HG03095 (cell line): ENCODE data around the gene OSM.
"Not testable (repeated sequence)": the region's sequence is repeated elsewhere in the genome, so short reads cannot be mapped to it uniquely, and the experiment has no call there.

ENCODE experiments used
- ATAC-seq: cut with Tn5 transposase; IDR thresholded peaks from one replicate; pipeline ENCODE4 v1.9.1; 2021; ENCODE audit warnings: moderate library complexity; ENCODE audit not compliant: unreplicated experiment

OSM gene

DNA sequence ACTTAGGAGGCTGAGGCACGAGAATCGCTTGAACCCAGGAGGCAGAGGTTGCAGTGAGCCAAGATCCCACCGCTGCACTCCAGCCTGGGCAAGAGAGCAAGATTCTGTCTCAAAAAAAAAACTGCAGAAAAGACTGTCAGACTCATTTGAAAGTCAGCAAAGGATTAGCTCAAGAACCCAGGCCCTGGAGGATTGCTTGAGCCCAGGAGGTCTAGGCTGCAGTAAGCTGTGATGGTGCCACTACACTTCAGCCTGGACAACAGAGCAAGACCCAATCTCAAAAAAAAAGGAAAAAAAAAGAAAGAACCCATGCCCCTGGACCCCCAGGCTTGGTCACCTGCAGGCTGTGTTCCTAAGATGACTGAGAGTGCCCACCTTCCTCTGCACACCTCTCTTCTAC lies 36.3 kb downstream of the OSM start:
- ATAC-seq: no peak

DNA sequence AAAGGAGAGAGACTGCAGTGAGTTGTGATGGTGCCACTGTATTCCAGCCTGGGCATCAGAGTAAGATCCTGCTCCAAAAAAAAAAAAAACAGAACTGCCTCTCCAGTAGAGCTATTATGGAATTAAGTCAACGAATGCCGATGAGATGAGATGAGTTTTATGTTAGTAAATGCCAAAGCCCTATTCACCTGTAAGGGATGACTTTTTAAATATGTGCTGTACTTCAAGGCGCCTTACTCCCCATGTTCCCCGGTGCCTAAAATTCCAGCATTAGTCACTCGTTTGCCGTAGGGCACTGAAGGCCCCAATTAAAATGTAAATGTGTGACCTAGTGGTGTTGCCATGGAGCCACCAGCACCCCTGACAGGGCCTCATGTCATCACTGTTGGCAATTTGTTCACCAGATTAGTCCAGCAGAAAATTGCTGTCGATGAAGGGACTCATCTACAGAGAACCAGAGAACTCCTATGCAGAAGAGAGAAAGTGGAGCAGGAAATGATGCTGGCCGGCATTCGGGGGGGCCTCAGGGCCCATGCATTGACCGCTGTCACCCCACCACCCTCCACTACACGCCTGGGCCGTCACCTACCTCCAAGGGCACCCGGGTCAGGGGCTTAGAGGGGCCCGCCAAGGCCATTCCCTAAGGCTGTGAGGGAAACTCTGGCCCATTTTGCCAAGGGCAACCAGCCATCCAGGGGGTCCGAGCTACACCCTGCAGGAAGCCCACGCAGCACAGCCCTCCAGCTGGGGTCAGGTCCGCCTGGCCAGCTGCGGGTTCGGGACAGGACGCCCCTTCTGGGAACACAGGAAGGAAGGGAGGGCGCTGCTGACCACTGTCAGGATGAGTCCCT lies 37.9 kb downstream of the OSM start:
- no peak for ATAC-seq

DNA sequence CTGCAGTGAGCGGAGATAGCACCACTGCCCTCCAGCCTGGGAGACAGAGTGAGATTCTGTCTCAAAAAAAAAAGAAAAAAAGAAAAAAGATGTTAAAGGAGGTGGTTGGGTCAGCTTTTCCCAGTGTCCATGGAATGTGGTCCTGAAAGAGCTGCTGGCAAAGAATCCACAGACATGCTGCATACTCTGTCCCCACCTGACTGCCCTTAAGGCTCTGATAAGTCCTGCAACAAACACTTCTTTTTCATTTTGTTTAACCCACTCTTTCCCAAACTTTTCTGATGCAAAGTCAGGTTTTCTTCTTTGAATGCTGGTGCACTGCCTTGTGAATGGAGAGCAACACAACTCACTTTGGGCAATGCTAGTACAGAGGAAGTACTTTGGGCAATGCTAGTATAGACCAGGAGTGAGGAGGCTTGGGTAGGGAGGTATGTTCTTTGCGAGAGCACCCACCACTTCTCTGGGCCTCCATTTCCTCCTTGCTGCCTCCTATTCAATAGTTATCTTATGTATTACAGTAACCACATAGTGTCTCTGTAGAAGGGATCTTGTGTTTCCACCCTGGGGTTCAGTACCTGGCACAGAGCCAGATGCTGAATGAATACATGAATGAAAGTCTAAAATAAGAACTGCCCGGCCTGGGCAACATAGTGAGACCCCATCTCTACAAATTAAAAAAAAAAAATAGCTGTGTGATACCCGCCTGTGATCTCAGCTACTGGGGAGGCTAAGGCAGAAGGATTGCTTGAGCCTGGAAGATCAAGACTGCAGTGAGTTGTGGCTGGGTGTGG lies 39.0 kb downstream of the OSM start:
- no peak for ATAC-seq

DNA sequence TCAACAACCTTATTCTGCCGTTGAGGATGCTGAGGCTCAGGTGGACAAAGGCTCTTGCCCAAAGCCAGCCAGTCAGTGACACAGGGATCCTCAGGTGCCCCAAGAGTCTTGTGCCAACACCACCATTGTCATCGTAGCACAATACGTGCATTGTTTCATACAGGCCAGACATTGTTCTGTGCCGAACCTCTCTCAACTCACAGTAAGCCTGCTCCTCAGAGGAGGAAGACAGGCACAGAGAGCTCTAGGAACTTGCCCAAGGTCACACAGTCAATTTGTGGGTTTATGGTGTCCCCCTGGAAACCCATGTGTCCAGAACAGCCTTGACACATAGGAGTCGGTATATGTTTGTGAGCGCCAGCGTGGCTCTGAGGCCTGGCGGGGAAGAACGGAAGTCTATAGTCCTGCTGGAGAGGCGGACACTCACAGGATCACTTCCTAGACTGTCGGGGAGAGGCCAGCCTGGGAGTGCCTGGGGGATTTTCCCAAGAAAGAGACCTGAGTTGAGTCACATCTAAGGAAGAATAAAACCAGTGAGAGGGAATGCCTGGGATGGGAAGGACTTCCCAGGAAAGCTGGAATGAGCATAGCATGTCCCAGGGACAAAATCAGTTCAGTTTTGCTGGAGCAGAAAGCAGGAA lies 40.3 kb downstream of the OSM start:
- no peak for ATAC-seq

GRCh38 chr22:30225220-30225927 lies 41.3 kb downstream of the OSM start:
- ATAC-seq: no peak

- ATAC-seq: no peak
These were observed 42.3 kb downstream of the OSM start for GRCh38 chr22:30224161-30224857.

DNA sequence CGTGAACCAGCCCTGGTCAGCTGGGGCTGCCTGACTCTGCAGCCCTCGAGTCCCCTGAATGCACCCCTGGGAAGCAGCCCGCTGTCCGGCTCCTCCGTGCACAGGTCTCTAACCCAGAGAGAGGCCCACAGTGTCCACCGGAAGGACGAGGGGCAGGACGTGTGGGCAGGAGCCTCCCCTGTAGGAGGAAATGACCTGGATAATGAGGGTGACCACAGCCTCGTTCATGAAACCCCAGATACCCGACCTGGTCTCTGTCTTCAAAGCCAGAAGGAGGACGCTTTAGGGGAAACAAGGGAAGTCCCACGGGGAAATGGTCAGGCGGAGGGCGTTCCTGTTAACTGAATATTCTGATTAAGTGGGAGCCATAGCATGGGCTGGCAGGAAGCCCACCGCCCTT lies 43.3 kb downstream of the OSM start:
- ATAC-seq: no peak

- ATAC-seq: no peak
These were observed 44.3 kb downstream of the OSM start for GRCh38 chr22:30222321-30222720.

- ATAC-seq: no peak
These were observed 45.3 kb downstream of the OSM start for GRCh38 chr22:30221121-30221992.

- no peak for ATAC-seq
These were observed 46.2 kb downstream of the OSM start for GRCh38 chr22:30220338-30221012.

GRCh38 chr22:30219668-30220278 lies 46.9 kb downstream of the OSM start:
- ATAC-seq: no peak

GRCh38 chr22:30219049-30219654 lies 47.5 kb downstream of the OSM start:
- ATAC-seq: no peak

DNA sequence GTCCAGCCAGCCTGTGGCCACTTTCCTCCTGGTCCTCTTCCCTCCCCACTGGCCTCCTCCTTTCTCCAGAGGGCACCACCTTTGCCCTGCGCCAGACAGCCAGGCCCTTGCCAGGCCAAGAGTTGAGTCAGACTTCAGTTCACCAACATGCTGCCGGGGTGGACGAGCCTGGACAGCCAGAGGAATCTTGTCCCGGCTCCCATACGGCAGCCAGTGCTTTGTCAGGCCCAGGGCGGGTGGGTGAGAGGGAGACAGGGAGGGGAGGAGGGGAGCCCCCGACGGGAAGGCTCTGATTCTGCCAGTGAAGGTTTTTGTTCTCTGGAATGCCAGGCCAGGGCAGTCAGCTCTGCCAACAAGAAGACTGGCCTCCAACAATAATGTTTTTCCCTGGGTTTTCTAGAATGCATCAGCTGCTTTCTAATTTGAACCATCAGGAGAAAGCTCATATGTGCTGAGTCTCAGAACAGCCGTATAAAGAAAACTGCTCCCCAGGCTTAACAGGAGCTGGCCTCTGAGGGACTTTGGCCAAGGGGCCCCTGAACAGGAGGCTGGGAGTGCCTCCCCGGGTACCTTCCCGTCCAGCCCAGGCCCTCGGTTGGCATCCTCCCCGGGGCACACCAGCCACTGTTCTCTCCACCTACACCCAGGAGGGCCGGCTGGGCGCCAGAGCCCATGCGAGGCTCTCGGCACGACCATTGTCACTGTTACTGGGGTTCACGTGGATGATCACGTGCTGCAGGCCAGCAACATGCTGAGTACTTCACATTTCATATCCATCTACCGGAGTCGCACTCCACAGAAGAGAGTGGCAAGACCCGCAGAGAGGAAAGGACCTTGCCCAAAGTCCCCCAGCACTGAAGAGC lies 48.7 kb downstream of the OSM start:
- ATAC-seq: no peak

GRCh38 chr22:30216710-30217109 lies 49.9 kb downstream of the OSM start:
- no peak for ATAC-seq

DNA sequence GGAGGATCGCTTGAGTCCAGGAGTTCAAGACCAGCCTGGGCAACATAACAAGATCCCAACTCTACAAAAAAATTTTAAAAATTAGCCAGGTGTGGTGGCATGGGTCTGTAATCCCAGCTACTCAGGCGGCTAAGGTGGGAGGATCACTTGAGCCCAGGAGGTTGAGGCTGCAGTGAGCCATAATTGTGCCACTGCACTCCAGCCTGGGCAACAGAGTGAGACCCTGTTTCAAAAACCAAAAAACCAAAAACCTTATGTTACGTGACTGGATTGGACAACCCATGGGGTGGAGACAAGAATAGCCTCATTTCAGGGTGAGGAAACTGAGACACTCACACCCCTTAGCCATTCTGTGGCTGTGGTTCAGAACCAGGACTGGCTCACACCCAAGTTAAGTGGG lies 50.4 kb downstream of the OSM start:
- not testable (repeated sequence) for ATAC-seq

DNA sequence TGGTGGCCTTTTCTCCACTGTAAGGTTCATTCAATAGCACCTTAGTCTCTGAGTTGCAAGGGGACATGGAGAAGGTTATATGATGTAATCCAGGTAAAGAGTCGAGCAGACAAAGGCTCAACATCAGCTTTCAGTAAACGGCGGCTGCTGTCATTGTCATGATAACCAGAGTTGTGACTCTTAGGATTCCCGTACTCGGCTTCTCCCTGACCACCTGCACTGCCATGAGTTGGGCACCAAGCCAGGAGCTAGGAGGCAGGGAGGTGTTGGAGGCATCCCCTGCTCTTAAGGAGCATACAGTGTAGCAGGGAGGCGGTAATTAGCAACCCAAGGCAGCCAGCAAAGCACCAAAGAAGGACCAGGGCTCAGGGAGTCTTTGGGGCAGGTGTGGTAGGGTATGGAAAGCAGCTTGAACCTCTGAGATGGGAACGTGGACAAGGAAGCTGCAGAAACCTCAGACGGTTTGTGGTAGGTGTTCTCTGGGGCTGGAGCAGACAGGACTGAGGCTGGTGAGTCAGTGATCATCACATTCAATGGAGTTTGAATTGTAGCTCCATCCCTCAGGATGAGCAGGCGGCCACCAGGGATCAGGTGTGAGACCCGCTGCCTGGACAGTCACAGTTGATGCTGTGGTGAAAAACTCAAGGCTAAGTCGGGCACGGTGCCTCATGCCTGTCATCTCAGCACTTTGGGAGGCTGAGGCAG lies 51.8 kb downstream of the OSM start:
- no peak for ATAC-seq
